ENCODE data around the gene HSPA13.
"Not testable (repeated sequence)": the region's sequence is repeated elsewhere in the genome, so short reads cannot be mapped to it uniquely, and the experiment has no call there.

Gene HSPA13

DNA sequence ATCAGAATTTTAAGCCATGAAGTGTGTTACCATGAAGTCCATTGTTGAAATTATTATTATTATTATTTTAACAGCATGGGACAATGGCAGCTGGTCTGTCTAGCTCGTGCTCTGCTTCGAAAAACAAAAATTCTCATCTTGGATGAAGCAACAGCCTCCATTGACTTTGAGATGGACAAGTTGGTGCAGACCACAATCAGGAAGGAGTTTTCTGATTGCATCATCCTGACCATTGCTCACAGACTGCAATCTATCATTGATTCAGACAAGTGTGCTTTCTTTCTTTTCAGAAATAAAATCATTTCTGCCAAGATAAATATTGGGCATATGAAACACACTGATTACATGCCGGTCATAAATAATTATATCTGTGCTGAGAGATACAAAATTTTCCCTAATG, 21.0 kb downstream of the HSPA13 start:
- Histone ChIP-seq H3K4me3 (no peak overlapping the region), H3K27ac (no peak overlapping the region)
- no peak for DNase-seq (ENCODE audit: low spot score)
- TF ChIP-seq, protein P1, sequence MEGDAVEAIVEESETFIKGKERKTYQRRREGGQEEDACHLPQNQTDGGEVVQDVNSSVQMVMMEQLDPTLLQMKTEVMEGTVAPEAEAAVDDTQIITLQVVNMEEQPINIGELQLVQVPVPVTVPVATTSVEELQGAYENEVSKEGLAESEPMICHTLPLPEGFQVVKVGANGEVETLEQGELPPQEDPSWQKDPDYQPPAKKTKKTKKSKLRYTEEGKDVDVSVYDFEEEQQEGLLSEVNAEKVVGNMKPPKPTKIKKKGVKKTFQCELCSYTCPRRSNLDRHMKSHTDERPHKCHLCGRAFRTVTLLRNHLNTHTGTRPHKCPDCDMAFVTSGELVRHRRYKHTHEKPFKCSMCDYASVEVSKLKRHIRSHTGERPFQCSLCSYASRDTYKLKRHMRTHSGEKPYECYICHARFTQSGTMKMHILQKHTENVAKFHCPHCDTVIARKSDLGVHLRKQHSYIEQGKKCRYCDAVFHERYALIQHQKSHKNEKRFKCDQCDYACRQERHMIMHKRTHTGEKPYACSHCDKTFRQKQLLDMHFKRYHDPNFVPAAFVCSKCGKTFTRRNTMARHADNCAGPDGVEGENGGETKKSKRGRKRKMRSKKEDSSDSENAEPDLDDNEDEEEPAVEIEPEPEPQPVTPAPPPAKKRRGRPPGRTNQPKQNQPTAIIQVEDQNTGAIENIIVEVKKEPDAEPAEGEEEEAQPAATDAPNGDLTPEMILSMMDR (IDR thresholded peaks at IDR 0.05): no peak

DNA sequence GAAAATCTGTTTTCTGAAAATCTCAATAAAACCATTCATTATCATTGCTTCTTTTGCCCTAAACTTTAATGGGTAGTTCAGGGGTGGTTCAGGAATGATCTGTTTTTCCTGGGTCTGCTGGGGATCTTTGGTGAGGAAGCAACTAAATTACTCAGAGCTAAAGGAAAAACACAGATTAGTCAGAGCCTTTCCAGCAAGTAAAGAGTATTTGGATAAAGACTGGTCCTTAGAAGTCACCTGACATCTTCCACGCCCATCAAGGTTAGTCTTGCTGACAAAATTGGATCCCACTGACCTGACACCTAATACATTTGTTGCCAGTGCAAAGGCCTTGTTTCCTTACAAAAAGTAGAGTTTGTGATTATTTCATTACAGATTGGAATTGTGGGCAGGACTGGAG, 24.2 kb downstream of the HSPA13 start:
- TF ChIP-seq, protein P1 (IDR thresholded peaks at IDR 0.05): no peak
- DNase-seq (ENCODE audit: low spot score): no peak
- Histone ChIP-seq H3K27ac (no peak overlapping the region), H3K4me3 (no peak overlapping the region)

- TF ChIP-seq, protein P1 (IDR thresholded peaks at IDR 0.05): no peak
- H3K4me3 ChIP-seq: no peak overlapping the region
- DNase-seq (ENCODE audit: low spot score): no peak
- no peak overlapping the region for H3K27ac ChIP-seq
Observed at GRCh38 chr21:14356746-14357145, 26.2 kb downstream of the HSPA13 start.

- H3K4me3 ChIP-seq: no peak overlapping the region
- no peak for DNase-seq (ENCODE audit: low spot score)
- TF ChIP-seq, protein P1 (IDR thresholded peaks at IDR 0.05): no peak
- H3K27ac ChIP-seq: no peak overlapping the region
Observed at GRCh38 chr21:14354515-14354914, 28.4 kb downstream of the HSPA13 start.

- no peak overlapping the region for H3K27ac ChIP-seq
- DNase-seq (ENCODE audit: low spot score): no peak
- H3K4me3 ChIP-seq: no peak overlapping the region
- TF ChIP-seq, protein P1 (IDR thresholded peaks at IDR 0.05): no peak
Observed at GRCh38 chr21:14353726-14354125, 29.2 kb downstream of the HSPA13 start.

DNA sequence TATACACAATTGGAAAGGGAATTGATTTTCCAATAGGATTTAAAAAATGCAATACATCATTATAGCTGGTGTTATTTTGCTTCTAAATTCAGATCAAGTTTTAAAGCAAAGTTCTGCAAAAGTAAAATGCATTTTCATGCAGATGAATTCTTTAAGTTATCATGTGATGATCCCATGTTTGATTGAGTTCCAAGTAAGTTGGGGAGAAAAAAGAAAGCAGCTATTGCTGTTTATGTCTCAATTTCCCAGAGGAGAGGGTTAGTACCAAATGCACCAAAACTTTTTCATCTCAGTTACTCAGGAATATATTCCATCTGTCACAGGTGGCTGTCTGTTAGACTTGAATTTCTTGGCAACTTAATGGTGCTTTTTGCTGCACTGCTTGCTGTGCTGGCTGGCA, 29.7 kb downstream of the HSPA13 start:
- TF ChIP-seq, protein P1 (IDR thresholded peaks at IDR 0.05): no peak
- Histone ChIP-seq H3K27ac (no peak overlapping the region), H3K4me3 (no peak overlapping the region)
- DNase-seq (ENCODE audit: low spot score): no peak

- H3K27ac ChIP-seq; DNase-seq (ENCODE audit: low spot score); H3K4me3 ChIP-seq: not testable (repeated sequence)
Observed at GRCh38 chr21:14327346-14327745, 55.6 kb downstream of the HSPA13 start.

GRCh38 chr21:14325595-14325994, 57.4 kb downstream of the HSPA13 start:
- DNase-seq (ENCODE audit: low spot score): no peak
- Histone ChIP-seq H3K4me3 (no peak overlapping the region), H3K27ac (no peak overlapping the region)
- TF ChIP-seq, protein P1 (IDR thresholded peaks at IDR 0.05): no peak
